ENCODE data around the gene YIPF5. TPM values are rescaled to one million over a fixed set of nuclear protein-coding genes. Genes with fewer than 3 reads are reported as not detected.

Gene YIPF5
- polyA plus RNA-seq, 3 donors: 12.1 to 41.4 (median 32.4) TPM

- WGBS (ENCODE audit: insufficient coverage): 100% methylated on average over 2 of the region's 2 CpGs
- Mint-ChIP-seq H3K27me3 (ENCODE audit: low read depth in 3 of 3) (peaks cover 0 to 8% (median 0%) of the 10 kb centered on the region in 3 donors), H3K4me3 (no peak overlapping the region), H3K4me1 (peaks cover 9% of the 10 kb centered on the region), H3K36me3 (no peaks in the 10 kb centered on the region), H3K27ac (peak overlapping the region in 1 of 7 donors; percentile 53), H3K9me3 (no peaks in the 10 kb centered on the region)
- H3K27me3 ChIP-seq (ENCODE audit: control insufficient read depth in 2 of 2, insufficient read depth in 2 of 2, low read length in 2 of 2): no peaks in the 10 kb centered on the region
- H2AFZ ChIP-seq (ENCODE audit: insufficient read depth, low read depth, low read length, poor library complexity, severe bottlenecking): peak overlapping the region; percentile 64
- H3K79me2 ChIP-seq (ENCODE audit: insufficient read depth, low read length): no peaks in the 10 kb centered on the region
- no peak overlapping the region for H3K9ac ChIP-seq (ENCODE audit: insufficient read depth, low read length, poor library complexity, severe bottlenecking)
- no peaks in the 10 kb centered on the region for H4K20me1 ChIP-seq (ENCODE audit: insufficient read depth, low read length)
- H3K36me3 ChIP-seq (replicated peaks in 1 of 2; ENCODE audit: control insufficient read depth in 1 of 2, insufficient read depth in 2 of 2, low read length in 2 of 2): no peaks in the 10 kb centered on the region
- no peaks in the 10 kb centered on the region for H3K9me3 ChIP-seq (replicated peaks in 1 of 2; ENCODE audit: control insufficient read depth in 1 of 2, insufficient read depth in 1 of 2, low read length in 2 of 2)
- no peak overlapping the region for H3K27ac ChIP-seq (ENCODE audit: low read depth in 1 of 2, low read length in 2 of 2)
- intact Hi-C loops (cut with micrococcal nuclease): no loop called here
- no peak overlapping the region for H3K4me3 ChIP-seq (replicated peaks in 1 of 3; ENCODE audit: low read depth in 2 of 3, low read length in 3 of 3)
- DNase-seq: no peak
- no peaks in the 10 kb centered on the region for H3K4me1 ChIP-seq (ENCODE audit: control insufficient read depth in 1 of 2, insufficient read depth in 2 of 2, low read length in 2 of 2)
- no peak for TF ChIP-seq CTCF (IDR thresholded peaks at IDR 0.05)
- H3K4me2 ChIP-seq (replicated peaks; ENCODE audit: extremely low read depth, low read length, poor library complexity, severe bottlenecking): no peak overlapping the region
Measured at GRCh38 chr5:144141585-144141984, 28.9 kb downstream of the YIPF5 start.

- Histone ChIP-seq H3K27me3 (ENCODE audit: control insufficient read depth in 2 of 2, insufficient read depth in 2 of 2, low read length in 2 of 2) (no peaks in the 10 kb centered on the region), H2AFZ (ENCODE audit: insufficient read depth, low read depth, low read length, poor library complexity, severe bottlenecking) (no peak overlapping the region), H3K9ac (ENCODE audit: insufficient read depth, low read length, poor library complexity, severe bottlenecking) (no peak overlapping the region), H3K4me2 (replicated peaks; ENCODE audit: extremely low read depth, low read length, poor library complexity, severe bottlenecking) (no peak overlapping the region), H4K20me1 (ENCODE audit: insufficient read depth, low read length) (no peaks in the 10 kb centered on the region), H3K9me3 (replicated peaks in 1 of 2; ENCODE audit: control insufficient read depth in 1 of 2, insufficient read depth in 1 of 2, low read length in 2 of 2) (no peaks in the 10 kb centered on the region), H3K79me2 (ENCODE audit: insufficient read depth, low read length) (no peaks in the 10 kb centered on the region), H3K4me1 (ENCODE audit: control insufficient read depth in 1 of 2, insufficient read depth in 2 of 2, low read length in 2 of 2) (no peaks in the 10 kb centered on the region), H3K27ac (ENCODE audit: low read depth in 1 of 2, low read length in 2 of 2) (no peak overlapping the region), H3K4me3 (replicated peaks in 1 of 3; ENCODE audit: low read depth in 2 of 3, low read length in 3 of 3) (no peak overlapping the region), H3K36me3 (replicated peaks in 1 of 2; ENCODE audit: control insufficient read depth in 1 of 2, insufficient read depth in 2 of 2, low read length in 2 of 2) (no peaks in the 10 kb centered on the region)
- Mint-ChIP-seq H3K4me3 (no peak overlapping the region), H3K36me3 (no peaks in the 10 kb centered on the region), H3K27ac (no peak overlapping the region), H3K4me1 (peaks cover 17% of the 10 kb centered on the region), H3K9me3 (no peaks in the 10 kb centered on the region), H3K27me3 (ENCODE audit: low read depth in 3 of 3) (peaks cover 0 to 6% (median 2%) of the 10 kb centered on the region in 3 donors)
- 92% methylated on average over 2 of the region's 5 CpGs for WGBS (ENCODE audit: insufficient coverage)
- no peak for TF ChIP-seq CTCF (IDR thresholded peaks at IDR 0.05)
- intact Hi-C loops (cut with micrococcal nuclease): no loop called here
- DNase-seq: no peak
Measured at GRCh38 chr5:144139586-144139985, 30.9 kb downstream of the YIPF5 start.

Data from CD14-positive monocyte (primary cell).